Caki2 (cell line): ENCODE results near the gene EWSR1. TPM values are rescaled to one million over a fixed set of nuclear protein-coding genes. Genes with fewer than 3 reads are reported as not detected.

Experiments used
- DNase-seq: peaks from one replicate; pipeline ENCODE4 v3.0.0-alpha.2; 2015; ENCODE audit warnings: low read depth
- in situ Hi-C: cut with HindIII; loops from 2 replicates; pipeline ENCODE4 v1.10.0; 2016; ENCODE audit warnings: low sequenced_read_pairs, low pct_unique_long_range_greater_than_20kb, mixed read lengths
- total RNA-seq: library from RNA; depleted of rRNA; stranded (reverse); fragments of >200 nt; shearing (Covaris generic); gene quantifications from 2 replicates; pipeline ENCODE4 v1.2.3, GENCODE V29; 2014; ENCODE audit warnings: low replicate concordance

EWSR1 gene
- total RNA-seq, 1 experiment from 2014 or later = 173 TPM

DNA sequence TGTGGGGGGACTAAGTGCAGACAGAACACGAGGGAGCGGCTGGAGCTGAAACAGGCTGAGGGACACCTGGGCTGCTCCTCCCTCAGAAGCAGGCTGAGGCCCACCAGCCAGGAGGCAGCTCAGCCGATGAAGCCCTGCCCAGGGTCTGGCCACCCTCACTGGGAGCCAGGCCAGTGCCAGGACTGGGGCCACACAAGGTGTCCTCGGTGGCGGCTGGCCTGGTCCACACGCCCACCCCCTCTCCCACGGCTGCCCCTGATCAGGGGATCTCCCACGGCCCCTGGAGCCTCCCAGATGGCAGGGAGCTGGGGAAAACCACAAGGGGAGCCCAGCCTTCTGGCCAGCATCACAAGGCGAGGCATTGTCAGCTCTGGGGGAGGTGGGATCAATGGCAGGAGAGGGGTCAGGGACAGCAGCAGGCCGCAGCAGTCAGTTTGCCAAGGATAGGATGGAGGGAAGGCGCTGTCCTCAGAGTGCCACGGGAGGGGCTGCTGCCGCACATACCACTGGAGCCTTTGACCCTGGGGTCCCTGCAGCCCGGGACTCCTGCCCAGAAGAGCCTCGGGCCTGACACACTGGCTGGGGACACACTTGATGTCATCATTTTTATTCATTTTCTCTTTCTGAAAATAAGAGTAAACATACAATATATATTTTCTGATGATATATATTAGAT lies 59.2 kb downstream of the EWSR1 start:
- DNase-seq = no peak
- in situ Hi-C loops = no loop called here

DNA sequence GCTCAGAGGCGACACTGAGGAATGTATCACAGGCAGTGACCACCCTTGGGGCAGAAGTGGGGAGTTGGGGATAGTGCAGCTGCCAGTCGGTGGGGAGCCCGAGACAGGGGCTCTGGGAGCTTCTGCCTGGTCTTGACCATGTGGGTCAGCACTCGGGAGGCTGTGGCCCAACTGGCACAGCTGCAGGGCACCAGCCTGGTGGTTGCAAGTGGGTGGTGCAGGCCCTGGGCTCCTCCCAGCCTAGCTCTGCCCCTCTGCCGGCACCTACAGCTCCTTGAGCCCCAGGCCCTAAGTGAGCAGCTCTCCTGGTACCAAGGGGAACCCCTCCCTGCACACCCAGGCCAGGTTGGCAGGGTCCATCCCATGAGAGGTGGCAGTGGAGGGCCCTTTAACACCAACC lies 60.0 kb downstream of the EWSR1 start:
- in situ Hi-C loops = no loop called here
- no peak for DNase-seq

DNA sequence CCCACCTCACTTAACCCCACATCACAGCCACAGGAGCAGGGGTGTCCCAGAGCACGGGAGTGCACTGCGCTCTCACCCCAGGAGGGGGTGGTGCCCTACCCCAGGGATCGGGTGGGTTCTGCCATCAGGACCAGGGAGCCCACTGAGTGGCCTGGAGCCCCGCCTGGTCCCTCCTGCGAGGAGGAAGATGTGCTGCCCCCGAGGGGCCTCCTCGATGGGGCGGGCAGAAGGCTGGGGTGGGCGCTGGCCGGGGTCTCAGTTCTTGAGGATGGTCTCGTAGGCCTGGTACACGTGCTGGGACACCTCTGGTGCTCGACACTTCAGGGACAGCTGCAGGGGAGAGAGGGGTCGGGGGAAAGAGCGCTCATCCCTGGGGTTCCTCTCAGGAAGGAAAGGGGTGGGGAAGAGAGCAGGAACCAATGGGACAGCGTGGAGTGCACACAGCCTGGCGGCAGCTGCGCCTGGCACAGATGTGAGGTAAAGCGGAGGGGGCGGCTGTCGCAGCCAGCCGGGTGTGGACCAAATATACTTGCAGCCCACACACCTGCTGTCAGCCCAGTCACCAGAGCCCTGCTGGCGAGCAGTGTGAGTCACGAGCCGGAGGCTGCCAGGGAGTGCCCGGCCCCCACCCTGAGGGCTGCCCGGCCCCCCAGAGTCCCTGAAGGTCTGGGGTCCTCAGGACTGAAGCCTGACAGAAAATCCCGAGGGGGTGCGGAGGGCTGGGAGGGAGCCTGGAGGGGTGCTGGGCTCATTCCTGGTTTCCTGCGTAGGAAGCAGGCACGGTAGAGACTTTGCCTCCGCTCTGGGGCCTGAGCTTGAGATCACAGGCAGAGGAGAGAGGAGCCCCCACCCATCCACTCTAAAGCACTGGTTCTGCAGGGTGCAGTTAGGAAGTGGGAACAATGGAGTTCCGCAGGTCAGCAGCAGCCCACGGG lies 60.8 kb downstream of the EWSR1 start:
- in situ Hi-C loops = no loop called here
- no peak for DNase-seq

DNA sequence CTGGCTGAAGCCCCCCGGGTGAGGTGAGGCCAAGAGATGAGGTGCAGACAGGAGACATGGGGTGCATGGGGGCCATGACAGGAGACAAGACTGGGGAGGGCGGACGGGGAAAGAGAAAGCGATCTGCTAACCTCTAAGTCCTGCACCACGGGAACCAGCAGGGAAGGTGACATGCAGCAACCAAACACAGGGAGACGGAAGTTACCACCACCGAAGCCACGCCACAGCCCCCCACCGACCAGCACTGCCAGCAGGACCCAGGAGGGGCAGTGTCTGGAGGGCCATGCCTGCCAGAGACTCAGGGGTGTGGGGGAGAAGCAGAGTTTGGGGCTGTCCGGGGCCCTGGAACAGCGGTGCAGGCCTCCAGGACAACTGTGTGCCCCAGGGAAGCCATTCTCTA lies 61.5 kb downstream of the EWSR1 start:
- DNase-seq = no peak
- in situ Hi-C loops = no loop called here

DNA sequence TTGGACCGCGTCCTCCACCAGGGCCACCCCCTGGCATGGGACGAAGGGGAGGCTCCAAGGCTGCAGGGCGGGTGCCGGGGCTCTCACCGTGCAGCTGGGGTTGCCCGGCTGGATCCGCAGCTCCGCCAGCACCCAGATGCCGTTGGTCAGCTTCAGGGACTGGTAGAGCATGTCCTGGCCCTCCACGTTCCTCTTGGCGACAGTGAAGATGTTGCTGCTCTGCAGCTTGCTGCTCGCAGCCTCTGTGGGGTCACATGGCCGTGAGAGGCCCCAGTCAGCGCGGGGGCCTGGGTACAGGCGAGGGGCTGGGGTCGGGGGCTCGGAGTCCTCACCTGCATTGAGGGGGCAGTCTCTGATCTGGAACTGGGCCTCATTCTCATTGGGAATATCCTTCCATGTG lies 62.2 kb downstream of the EWSR1 start:
- no peak for DNase-seq
- in situ Hi-C loops = no loop called here

DNA sequence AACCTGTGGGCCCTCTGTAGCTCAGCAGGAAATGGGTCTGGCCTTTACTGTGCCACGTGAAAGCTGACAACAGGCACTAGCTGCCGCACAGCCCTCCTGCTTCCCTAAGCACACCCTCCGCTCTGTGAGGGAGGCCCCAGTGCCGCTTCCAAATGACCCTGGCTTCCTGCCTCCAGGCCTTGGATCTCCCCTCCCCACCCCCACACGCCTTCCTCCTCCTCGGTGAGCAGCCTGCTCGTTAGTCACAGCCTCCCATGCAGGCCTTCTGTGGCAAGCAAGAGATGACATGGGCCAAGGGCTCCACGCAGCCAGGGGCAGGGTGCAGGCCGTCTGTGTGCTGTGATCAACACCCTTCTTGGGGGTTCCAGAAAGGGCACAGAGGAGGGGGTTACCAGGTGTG lies 62.7 kb downstream of the EWSR1 start:
- DNase-seq = no peak
- in situ Hi-C loops = no loop called here

DNA sequence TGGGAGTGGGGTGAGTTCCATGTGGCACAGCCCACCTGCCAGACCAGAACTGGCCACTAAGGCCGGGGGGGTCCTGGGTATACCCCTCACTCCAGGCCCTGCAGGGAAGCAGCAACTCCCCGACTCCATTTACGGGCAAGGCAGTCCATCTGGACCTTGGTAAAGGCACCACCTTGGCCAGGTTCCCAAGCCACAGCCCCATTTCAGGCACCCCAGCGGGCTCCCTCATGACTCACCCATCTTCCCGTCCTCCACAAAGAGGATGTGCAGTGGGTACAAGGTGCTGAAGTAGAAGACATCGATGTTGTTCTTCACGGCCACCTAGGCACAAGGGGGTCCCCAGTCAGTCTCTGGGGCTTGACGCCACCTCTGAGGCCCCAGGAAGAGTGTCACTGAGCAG lies 63.1 kb downstream of the EWSR1 start:
- in situ Hi-C loops = no loop called here
- no peak for DNase-seq

DNA sequence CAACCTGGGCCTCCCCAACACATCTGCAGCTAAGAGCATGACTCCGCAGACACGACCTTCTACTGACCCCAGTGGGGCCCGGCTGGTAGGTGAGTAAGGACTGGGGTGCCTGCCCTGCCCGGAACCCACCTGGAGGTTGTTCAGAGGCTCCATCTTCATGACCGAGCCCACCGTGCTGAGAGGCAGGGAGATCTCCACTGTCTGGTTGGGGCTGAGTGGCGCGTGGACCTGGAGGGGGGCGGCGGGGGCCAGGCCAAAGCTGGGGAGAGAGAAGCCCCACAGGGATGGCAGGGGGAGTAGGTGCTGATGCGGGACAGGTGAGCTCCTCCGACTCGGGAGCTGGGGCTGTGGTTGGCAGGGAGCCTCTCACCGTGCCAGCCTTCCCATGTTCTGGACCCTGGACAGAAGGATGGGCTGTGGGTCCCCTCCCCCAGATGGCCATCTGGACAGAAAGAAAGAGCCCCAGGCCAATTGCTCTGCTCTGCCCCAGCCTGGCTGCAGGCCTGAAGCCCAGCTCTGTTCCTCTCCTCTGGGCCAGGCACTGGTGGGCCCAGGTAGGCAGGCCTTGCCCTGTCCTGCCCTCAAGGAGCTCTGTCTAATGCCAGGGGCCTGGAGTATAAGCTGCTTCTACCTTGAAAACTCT lies 63.7 kb downstream of the EWSR1 start:
- in situ Hi-C loops = no loop called here
- no peak for DNase-seq

DNA sequence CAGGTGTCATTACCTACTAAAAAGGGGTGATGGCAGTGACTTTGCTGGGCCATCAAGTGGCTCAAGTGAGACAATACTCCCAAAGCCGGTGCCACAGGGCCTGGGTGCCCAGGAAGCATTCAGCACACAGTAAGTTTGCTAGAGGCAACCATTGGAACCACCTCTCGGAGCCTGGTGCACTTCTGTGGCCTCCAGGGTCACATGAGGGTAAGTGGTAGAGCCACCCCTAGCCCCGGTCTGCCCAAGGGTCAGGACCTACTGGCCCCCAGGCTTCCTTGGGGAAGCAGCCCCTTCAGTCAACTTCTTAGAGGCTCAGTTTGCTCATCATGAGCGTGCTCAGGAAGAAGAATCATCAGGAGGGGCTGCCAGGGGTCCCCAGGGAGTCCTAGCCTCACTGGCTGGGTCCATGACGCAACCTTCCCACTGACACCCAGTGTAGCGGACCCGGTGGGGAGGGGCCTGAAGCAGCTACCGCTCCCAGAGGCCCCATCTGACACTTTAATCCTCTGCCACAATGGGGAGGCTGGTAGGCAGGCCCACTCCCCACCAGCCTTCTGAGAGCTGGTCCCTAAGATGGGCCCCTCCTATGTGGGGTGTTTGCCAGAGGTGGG lies 64.9 kb downstream of the EWSR1 start:
- in situ Hi-C loops = no loop called here
- DNase-seq = no peak

DNA sequence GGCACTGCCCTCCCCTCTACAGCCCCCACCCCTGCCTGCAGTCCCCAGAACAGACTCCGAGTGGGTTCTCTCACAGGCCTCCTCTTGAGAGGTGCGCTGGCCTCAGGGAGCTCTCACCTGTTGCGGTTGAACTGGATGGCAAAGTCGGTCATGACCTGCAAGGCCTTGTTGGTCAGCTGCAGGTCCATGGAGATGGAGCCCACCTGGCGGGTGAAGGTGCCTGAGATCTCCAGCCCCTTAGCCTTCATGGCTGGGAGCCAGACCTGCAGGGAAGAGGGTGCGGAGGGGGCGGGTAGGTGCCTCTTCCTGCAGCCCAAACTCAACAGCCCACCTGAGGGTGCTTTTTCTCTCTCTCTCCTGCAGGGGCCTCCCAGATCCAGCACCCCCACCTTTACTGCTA lies 66.1 kb downstream of the EWSR1 start:
- in situ Hi-C loops = no loop called here
- DNase-seq = no peak

DNA sequence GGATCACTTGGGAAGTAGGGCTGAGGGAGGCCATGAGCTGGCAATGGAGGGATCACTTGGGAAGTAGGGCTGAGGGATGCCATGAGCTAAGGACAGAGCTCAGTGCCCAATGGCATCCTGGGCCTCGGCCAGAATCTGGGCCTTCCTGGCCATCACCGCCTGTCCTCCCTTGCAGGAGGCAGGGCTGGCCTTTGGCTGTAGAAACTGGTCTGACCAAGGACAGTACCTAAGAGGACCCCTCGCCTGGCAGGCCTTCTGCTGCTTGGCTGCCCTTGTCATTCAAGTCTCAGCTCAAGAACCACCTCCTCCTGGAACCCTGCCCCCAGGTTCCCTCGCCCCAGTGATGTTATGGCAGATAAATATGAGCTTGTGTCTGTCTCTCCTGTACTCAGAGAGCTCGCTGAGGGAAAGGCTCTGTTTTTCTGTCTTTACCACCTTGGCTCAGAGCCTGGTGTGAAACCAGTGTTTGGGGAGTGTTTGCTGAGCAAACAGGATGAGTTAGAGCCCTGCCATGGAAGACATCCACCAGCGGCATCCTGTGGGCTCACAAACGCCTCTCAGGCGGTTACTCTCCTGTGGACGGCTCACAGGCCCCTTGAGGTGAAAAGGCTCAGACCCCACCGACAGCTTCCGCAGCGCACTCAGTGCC lies 66.8 kb downstream of the EWSR1 start:
- in situ Hi-C loops = no loop called here

DNA sequence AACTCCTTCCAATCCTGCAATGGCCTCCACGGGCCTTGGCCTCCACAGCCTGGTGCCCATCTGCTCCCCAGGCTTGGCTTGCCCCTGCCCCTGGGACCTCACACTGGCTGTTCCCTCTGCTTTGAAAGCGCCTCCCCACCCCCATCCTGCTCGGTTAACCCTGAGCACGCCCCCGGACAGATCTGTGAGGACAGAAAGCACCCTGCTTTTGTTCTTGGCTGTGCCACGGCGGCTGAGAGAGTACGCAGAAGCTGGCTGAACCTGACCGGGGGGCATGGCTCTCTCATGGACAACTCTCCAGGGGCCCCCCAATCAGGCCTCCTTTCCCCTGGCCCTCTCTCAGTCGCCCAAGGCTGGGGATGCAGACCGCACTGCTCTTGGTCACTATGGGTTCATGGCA lies 67.6 kb downstream of the EWSR1 start:
- no peak for DNase-seq
- in situ Hi-C loops = no loop called here

More for the DNA sequence above, 66.8 kb downstream of the EWSR1 start:
- no peak for DNase-seq

DNA sequence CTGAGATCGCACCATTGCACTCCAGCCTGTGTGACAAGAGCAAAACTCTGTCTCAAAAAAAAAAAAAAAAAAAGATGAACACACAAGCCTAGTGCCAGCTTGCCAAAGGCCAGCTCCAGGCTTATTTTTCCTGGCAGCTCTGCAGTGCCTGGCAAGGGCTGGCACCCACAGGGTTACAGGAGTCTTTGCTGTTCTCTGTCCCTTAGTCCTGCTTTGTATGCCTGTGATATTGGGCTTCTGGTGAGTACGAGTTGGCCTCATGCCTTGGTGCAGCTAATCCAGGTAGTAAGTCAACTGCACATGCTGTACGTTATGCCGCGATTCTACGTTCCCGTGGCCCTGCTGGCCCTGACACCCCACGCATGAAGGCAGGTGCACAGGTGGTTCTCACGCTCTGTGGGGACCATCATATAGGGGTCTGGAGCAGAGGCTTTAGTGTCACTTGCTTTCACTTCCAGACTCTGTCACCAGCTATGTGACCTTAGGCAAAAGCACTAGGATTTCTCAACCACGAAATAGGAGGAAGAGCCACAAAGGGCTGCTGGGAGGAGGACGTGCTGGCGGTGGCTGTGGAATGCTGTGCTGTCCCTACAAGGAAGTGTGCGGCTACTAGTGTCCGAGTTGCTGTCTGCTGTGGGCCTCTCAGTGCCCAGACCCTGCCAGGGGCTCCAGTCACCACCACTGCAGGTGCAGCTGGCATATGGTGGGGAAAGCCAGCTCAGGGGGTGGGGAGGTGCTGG lies 68.9 kb downstream of the EWSR1 start:
- no peak for DNase-seq

DNA sequence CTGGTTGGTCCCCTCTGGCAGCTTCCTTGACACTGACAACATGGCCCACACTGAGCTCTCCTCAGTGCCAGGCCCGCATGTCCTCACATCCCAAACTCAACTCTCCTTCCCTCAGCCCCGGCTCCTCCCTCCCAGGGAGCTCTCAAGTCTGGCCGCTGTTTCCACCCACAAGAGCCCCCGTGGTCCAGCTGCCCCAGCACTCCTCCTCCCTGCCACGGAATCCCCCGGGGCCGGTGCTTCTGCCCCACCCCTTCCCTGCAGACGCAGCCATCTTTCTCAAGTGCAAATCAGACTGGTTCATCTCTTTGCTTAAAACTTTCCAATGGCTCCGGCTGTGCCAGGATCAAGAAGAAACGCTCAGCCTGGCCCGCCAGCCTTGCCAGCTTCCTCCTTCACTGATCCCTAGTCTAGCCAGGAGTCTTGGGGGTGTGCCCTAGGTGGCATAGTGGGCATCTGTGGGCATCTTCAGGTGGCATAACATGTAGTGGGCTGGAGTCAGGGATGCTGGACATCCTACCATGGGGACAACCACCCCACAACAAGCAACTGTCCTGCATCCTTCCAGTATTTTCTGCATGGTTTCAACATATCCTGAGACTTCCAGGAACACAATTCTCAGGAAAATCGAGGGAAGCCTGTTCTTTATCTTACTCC lies 69.7 kb downstream of the EWSR1 start:
- in situ Hi-C loops = no loop called here
- no peak for DNase-seq

More for the DNA sequence above, 68.9 kb downstream of the EWSR1 start:
- in situ Hi-C loops = no loop called here

DNA sequence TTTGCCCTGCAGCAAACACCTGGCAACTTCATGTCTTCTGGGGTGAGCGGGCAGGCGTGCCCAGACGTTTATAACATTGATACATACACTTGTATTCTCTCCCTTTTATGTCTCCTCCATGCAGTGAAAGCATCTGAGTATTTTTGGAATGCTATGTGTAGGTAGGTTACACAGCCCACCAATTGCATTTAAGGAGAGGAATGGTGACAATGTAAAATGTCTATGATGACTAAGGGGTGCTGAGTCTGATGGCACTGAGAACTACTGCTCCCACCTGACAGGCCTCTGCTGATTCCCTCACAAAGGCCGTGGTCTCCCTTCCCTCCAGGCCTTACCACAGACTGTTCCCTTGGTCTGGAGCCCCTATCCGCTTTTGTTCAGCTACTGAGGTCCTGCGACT lies 70.3 kb downstream of the EWSR1 start:
- in situ Hi-C loops = no loop called here
- DNase-seq = no peak

DNA sequence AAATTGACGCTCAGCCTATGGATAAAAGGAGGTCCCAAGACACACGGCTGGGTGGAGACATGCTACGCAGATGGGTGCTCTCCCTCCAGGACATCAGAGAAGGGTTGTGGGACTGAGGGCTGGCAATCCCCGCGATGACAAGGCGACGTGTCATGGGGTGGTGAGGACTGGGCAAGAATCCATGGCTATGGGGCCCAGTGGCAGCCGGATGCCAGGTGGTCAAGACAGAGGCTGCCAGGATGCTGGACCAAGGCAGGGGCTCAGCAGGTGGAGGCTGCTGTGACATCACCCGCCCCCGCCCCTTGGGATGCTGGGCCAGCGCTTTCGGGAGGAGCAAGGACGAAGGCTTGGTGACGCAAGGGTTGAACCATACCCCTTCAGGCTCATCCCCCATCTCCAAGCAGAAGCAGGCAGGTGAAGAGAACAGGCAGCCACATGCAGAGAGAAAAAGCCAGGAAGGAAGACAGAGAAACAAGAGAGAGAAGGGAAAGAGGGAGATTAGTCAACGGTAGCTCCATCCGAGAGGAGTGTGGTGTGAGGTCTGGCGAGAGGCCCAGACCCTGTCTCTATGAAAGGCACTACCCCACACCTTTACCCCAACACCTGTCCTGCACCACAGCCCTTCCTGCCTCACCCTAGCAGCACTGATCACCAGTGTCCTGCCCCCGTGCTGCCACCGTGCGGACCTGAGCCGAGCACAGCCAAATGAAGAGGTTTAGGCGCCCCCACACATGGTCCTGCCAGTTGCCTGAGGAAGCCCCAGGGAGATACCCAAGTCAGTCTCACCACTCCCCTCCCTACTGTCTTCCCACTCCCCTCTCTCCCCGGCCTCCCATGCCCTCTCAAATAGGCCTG lies 71.5 kb downstream of the EWSR1 start:
- in situ Hi-C loops = no loop called here

More for the DNA sequence above, 71.5 kb downstream of the EWSR1 start:
- no peak for DNase-seq
